Activated CD4-positive, alpha-beta T cell treated with anti-CD3 and anti-CD28 coated beads, Interleukin-10, Interleukin-2, amounts not matched to agents 100 ng/mL and 50 ng/mL, durations not matched to agents 16 hours and 8 hours (primary cell): ENCODE results near the gene NKIRAS1.
A peak's percentile ranks its signal among the peaks of the same experiment; 100 is the strongest.

ENCODE experiments used
- DNase-seq: peaks from one replicate; pipeline ENCODE4 v3.0.0-alpha.2; 2020

NKIRAS1 gene

GRCh38 chr3:23916886-23917678 lies at the start of gene NKIRAS1, which contains the start of gene RPL15:
NKIRAS1 (minus strand) TSS chr3:23916990; CDS start chr3:23910904, 6,086 bp downstream.
RPL15 (plus strand) TSS chr3:23917132; CDS start chr3:23917860, 728 bp downstream.
- peak; percentile 99 for DNase-seq

GRCh38 chr3:23966328-23966727 lies 49.5 kb upstream of the NKIRAS1 start:
- no peak for DNase-seq

GRCh38 chr3:23964537-23965235 lies 47.9 kb upstream of the NKIRAS1 start:
- no peak for DNase-seq

- DNase-seq: no peak
Measured at GRCh38 chr3:23961913-23962312, 45.1 kb upstream of the NKIRAS1 start.

- DNase-seq: no peak
Measured at GRCh38 chr3:23961066-23961465, 44.3 kb upstream of the NKIRAS1 start.

GRCh38 chr3:23960649-23961048 lies 43.9 kb upstream of the NKIRAS1 start:
- no peak for DNase-seq

- DNase-seq: peak; percentile 74
Measured at GRCh38 chr3:23959135-23959900, 42.5 kb upstream of the NKIRAS1 start.

GRCh38 chr3:23956701-23957100 lies 39.9 kb upstream of the NKIRAS1 start:
- no peak for DNase-seq

- DNase-seq: no peak
Measured at GRCh38 chr3:23954144-23954543, 37.4 kb upstream of the NKIRAS1 start.

GRCh38 chr3:23953523-23953922 lies 36.7 kb upstream of the NKIRAS1 start:
- DNase-seq: no peak

- no peak for DNase-seq
Measured at GRCh38 chr3:23952646-23953045, 35.9 kb upstream of the NKIRAS1 start.

GRCh38 chr3:23950293-23950692 lies 33.5 kb upstream of the NKIRAS1 start:
- no peak for DNase-seq

GRCh38 chr3:23949784-23950183 lies 33.0 kb upstream of the NKIRAS1 start:
- DNase-seq: no peak

- no peak for DNase-seq
Measured at GRCh38 chr3:23948761-23949160, 32.0 kb upstream of the NKIRAS1 start.

GRCh38 chr3:23945913-23946687 lies 29.3 kb upstream of the NKIRAS1 start:
- DNase-seq: peak; percentile 97

GRCh38 chr3:23945663-23945912 lies 28.8 kb upstream of the NKIRAS1 start:
- DNase-seq: no peak

- DNase-seq: peak; percentile 83
Measured at GRCh38 chr3:23944861-23945662, 28.3 kb upstream of the NKIRAS1 start, which contains the start of gene NR1D2. NR1D2 (plus strand) TSS chr3:23945286; CDS start chr3:23945579, 293 bp downstream.

GRCh38 chr3:23944007-23944783 lies 27.4 kb upstream of the NKIRAS1 start:
- no peak for DNase-seq

GRCh38 chr3:23942546-23942945 lies 25.8 kb upstream of the NKIRAS1 start:
- no peak for DNase-seq

- DNase-seq: no peak
Measured at GRCh38 chr3:23941440-23941839, 24.6 kb upstream of the NKIRAS1 start.

- no peak for DNase-seq
Measured at GRCh38 chr3:23940775-23941174, 24.0 kb upstream of the NKIRAS1 start.
